ENCODE data around the gene SLC5A1.

DNA sequence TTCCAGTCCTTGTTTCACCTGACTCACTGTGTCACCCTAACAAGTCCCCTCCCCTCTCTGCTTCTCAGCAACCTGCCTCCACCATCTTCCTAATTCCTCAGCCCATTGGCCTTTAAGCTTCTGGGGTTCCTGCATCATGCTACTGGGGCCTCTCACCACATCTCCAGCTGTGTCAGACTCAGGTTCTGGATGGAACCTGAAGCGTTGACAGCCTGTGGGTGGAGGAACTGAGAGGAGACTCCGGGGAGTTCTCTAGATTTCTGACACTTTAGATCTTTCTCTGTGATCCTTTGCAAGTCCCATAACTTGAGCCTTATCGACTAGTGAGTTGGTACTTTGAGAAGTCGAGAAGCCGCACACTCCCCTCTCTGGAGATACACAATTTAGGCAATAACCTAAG lies 11.6 kb upstream of the SLC5A1 start:
- TF ChIP-seq, protein P1, sequence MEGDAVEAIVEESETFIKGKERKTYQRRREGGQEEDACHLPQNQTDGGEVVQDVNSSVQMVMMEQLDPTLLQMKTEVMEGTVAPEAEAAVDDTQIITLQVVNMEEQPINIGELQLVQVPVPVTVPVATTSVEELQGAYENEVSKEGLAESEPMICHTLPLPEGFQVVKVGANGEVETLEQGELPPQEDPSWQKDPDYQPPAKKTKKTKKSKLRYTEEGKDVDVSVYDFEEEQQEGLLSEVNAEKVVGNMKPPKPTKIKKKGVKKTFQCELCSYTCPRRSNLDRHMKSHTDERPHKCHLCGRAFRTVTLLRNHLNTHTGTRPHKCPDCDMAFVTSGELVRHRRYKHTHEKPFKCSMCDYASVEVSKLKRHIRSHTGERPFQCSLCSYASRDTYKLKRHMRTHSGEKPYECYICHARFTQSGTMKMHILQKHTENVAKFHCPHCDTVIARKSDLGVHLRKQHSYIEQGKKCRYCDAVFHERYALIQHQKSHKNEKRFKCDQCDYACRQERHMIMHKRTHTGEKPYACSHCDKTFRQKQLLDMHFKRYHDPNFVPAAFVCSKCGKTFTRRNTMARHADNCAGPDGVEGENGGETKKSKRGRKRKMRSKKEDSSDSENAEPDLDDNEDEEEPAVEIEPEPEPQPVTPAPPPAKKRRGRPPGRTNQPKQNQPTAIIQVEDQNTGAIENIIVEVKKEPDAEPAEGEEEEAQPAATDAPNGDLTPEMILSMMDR (IDR thresholded peaks at IDR 0.05) = no peak
- TF ChIP-seq POLR2A (IDR thresholded peaks at IDR 0.05) = no peak
